Measurements from ENCODE around the gene SPRED3. TPM values are rescaled to one million over a fixed set of nuclear protein-coding genes. Genes with fewer than 3 reads are reported as not detected.

The SPRED3 gene
- total and polyA plus RNA-seq, 4 donors: under 0.01 to 0.09 TPM; not detected in 2

- no peak for DNase-seq (ENCODE audit: low spot score)
- Histone ChIP-seq H3K27ac (ENCODE audit: low read depth in 1 of 2, low read length in 2 of 2) (no peak overlapping the region), H3K27me3 (ENCODE audit: control insufficient read depth in 4 of 4, insufficient read depth in 4 of 4, low read length in 3 of 4) (no peaks in the 10 kb centered on the region), H3K9me3 (ENCODE audit: control insufficient read depth in 4 of 4, low read length in 3 of 4) (no peaks in the 10 kb centered on the region), H3K9ac (ENCODE audit: low read depth in 1 of 2, low read length in 2 of 2) (no peak overlapping the region), H3K4me3 (ENCODE audit: low read depth in 1 of 3, low read length in 3 of 3) (no peak overlapping the region), H3K36me3 (ENCODE audit: control insufficient read depth in 4 of 4, insufficient read depth in 3 of 4, low read depth in 1 of 4, low read length in 3 of 4) (peaks cover 9 to 55% (median 33%) of the 10 kb centered on the region in 4 donors), H3K4me1 (ENCODE audit: control insufficient read depth in 4 of 4, insufficient read depth in 4 of 4, low read length in 3 of 4) (peaks cover 5 to 9% (median 7%) of the 10 kb centered on the region in 4 donors)
- WGBS: 95% methylated on average over 9 of the region's 9 CpGs
- TF ChIP-seq, protein P1, sequence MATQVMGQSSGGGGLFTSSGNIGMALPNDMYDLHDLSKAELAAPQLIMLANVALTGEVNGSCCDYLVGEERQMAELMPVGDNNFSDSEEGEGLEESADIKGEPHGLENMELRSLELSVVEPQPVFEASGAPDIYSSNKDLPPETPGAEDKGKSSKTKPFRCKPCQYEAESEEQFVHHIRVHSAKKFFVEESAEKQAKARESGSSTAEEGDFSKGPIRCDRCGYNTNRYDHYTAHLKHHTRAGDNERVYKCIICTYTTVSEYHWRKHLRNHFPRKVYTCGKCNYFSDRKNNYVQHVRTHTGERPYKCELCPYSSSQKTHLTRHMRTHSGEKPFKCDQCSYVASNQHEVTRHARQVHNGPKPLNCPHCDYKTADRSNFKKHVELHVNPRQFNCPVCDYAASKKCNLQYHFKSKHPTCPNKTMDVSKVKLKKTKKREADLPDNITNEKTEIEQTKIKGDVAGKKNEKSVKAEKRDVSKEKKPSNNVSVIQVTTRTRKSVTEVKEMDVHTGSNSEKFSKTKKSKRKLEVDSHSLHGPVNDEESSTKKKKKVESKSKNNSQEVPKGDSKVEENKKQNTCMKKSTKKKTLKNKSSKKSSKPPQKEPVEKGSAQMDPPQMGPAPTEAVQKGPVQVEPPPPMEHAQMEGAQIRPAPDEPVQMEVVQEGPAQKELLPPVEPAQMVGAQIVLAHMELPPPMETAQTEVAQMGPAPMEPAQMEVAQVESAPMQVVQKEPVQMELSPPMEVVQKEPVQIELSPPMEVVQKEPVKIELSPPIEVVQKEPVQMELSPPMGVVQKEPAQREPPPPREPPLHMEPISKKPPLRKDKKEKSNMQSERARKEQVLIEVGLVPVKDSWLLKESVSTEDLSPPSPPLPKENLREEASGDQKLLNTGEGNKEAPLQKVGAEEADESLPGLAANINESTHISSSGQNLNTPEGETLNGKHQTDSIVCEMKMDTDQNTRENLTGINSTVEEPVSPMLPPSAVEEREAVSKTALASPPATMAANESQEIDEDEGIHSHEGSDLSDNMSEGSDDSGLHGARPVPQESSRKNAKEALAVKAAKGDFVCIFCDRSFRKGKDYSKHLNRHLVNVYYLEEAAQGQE (IDR thresholded peaks at IDR 0.05): no peak
- no peak for TF ChIP-seq TAF1 (conservative IDR thresholded peaks at IDR 0.05)
- no peak for TF ChIP-seq MAX (IDR thresholded peaks at IDR 0.05)
- no peak for TF ChIP-seq SP1 (IDR thresholded peaks at IDR 0.05)
- TF ChIP-seq YY1 (IDR thresholded peaks at IDR 0.05): no peak
- no peak for TF ChIP-seq RXRA (IDR thresholded peaks at IDR 0.05)
- no peak for TF ChIP-seq GABPA (IDR thresholded peaks at IDR 0.05 in 1 of 2, conservative IDR thresholded peaks at IDR 0.05 in 1 of 2)
- TF ChIP-seq, protein P2, sequence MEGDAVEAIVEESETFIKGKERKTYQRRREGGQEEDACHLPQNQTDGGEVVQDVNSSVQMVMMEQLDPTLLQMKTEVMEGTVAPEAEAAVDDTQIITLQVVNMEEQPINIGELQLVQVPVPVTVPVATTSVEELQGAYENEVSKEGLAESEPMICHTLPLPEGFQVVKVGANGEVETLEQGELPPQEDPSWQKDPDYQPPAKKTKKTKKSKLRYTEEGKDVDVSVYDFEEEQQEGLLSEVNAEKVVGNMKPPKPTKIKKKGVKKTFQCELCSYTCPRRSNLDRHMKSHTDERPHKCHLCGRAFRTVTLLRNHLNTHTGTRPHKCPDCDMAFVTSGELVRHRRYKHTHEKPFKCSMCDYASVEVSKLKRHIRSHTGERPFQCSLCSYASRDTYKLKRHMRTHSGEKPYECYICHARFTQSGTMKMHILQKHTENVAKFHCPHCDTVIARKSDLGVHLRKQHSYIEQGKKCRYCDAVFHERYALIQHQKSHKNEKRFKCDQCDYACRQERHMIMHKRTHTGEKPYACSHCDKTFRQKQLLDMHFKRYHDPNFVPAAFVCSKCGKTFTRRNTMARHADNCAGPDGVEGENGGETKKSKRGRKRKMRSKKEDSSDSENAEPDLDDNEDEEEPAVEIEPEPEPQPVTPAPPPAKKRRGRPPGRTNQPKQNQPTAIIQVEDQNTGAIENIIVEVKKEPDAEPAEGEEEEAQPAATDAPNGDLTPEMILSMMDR (IDR thresholded peaks at IDR 0.05; ENCODE audit: low read depth, low read length, missing input control): no peak
- no peak for TF ChIP-seq RAD21 (IDR thresholded peaks at IDR 0.05)
- TF ChIP-seq, protein P3, sequence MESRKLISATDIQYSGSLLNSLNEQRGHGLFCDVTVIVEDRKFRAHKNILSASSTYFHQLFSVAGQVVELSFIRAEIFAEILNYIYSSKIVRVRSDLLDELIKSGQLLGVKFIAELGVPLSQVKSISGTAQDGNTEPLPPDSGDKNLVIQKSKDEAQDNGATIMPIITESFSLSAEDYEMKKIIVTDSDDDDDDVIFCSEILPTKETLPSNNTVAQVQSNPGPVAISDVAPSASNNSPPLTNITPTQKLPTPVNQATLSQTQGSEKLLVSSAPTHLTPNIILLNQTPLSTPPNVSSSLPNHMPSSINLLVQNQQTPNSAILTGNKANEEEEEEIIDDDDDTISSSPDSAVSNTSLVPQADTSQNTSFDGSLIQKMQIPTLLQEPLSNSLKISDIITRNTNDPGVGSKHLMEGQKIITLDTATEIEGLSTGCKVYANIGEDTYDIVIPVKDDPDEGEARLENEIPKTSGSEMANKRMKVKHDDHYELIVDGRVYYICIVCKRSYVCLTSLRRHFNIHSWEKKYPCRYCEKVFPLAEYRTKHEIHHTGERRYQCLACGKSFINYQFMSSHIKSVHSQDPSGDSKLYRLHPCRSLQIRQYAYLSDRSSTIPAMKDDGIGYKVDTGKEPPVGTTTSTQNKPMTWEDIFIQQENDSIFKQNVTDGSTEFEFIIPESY (IDR thresholded peaks at IDR 0.05): no peak
- no peak for TF ChIP-seq ATF3 (IDR thresholded peaks at IDR 0.05)
These were observed 7.4 kb upstream of the SPRED3 start for GRCh38 chr19:38381138-38381537.

GRCh38 chr19:38383184-38383583, 5.3 kb upstream of the SPRED3 start:
- Histone ChIP-seq H3K4me3 (ENCODE audit: low read depth in 1 of 3, low read length in 3 of 3) (no peak overlapping the region), H3K9me3 (ENCODE audit: control insufficient read depth in 4 of 4, low read length in 3 of 4) (no peaks in the 10 kb centered on the region), H3K36me3 (ENCODE audit: control insufficient read depth in 4 of 4, insufficient read depth in 3 of 4, low read depth in 1 of 4, low read length in 3 of 4) (peaks cover 9 to 49% (median 31%) of the 10 kb centered on the region in 4 donors), H3K27me3 (ENCODE audit: control insufficient read depth in 4 of 4, insufficient read depth in 4 of 4, low read length in 3 of 4) (no peaks in the 10 kb centered on the region), H3K27ac (ENCODE audit: low read depth in 1 of 2, low read length in 2 of 2) (no peak overlapping the region), H3K4me1 (ENCODE audit: control insufficient read depth in 4 of 4, insufficient read depth in 4 of 4, low read length in 3 of 4) (peaks cover 5 to 21% (median 14%) of the 10 kb centered on the region in 4 donors), H3K9ac (ENCODE audit: low read depth in 1 of 2, low read length in 2 of 2) (no peak overlapping the region)
- 95% methylated on average over 10 of the region's 10 CpGs for WGBS
- TF ChIP-seq RAD21 (IDR thresholded peaks at IDR 0.05) (no peak), HNF4A (conservative IDR thresholded peaks at IDR 0.05) (no peak), JUND (IDR thresholded peaks at IDR 0.05) (no peak), MAX (IDR thresholded peaks at IDR 0.05) (no peak), GABPA (IDR thresholded peaks at IDR 0.05 in 1 of 2, conservative IDR thresholded peaks at IDR 0.05 in 1 of 2) (no peak), TAF1 (conservative IDR thresholded peaks at IDR 0.05) (no peak), EGR1 (IDR thresholded peaks at IDR 0.05; ENCODE audit: low read depth in 2 of 2) (no peak), HNF4G (IDR thresholded peaks at IDR 0.05) (no peak), FOXA2 (IDR thresholded peaks at IDR 0.05) (no peak), SP1 (IDR thresholded peaks at IDR 0.05) (no peak)
- TF ChIP-seq, protein P3 (IDR thresholded peaks at IDR 0.05): no peak
- TF ChIP-seq, protein P1 (IDR thresholded peaks at IDR 0.05): no peak
- DNase-seq (ENCODE audit: low spot score): no peak

Measured in liver (tissue), 9 donors.